Hypothalamus (tissue), 51 donors: Measurements from ENCODE around the gene GGTLC2.
A peak's percentile ranks its signal among the peaks of the same experiment; 100 is the strongest.

Experiments used
- DNase-seq, 51 donors: peaks; one replicate each; lab custom pipeline; 2025; lab: John Stamatoyannopoulos, UW

GGTLC2 gene

DNA sequence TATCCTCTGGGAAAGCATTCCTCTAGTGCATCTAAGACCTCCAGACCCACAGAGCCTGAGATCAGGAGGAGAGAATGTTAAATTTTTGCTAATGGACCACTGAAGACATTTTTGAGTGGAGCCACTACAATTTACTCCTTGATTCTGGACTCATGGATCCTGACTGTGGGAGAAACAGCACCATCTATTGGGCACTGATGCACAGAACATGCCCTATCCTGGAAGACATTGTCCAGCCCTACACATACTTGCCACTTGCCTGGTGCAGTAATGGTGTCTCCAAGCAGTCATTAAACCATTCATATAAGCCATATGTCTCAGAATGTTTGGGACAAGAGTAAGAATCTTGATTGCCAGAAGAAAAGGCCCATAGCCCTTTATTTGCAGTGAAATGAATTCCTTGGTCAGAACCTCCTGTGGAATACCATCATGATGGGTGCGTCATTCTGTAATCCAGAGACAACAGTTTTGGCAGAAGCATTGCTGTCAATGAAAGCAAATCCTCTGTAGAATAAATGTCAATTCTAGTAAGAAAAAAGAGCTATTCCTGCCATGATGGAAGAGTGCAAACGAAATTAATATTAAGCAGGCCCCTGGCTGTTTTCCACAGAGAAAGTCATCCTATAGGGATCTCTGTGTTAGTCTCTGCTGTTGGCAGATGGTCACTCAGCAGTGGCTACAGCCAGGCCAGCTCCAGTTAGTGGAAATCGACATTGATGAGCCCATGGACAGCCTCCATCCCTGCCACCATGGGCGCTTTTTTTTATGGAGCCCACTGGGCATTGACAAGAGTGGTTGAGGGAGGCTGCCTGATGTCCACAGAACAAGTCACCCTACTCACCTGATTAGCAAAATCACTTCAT lies 43.5 kb downstream of the GGTLC2 start:
- peak in 17 of 51 donors; percentile 4 to 35 (median 21) for DNase-seq

DNA sequence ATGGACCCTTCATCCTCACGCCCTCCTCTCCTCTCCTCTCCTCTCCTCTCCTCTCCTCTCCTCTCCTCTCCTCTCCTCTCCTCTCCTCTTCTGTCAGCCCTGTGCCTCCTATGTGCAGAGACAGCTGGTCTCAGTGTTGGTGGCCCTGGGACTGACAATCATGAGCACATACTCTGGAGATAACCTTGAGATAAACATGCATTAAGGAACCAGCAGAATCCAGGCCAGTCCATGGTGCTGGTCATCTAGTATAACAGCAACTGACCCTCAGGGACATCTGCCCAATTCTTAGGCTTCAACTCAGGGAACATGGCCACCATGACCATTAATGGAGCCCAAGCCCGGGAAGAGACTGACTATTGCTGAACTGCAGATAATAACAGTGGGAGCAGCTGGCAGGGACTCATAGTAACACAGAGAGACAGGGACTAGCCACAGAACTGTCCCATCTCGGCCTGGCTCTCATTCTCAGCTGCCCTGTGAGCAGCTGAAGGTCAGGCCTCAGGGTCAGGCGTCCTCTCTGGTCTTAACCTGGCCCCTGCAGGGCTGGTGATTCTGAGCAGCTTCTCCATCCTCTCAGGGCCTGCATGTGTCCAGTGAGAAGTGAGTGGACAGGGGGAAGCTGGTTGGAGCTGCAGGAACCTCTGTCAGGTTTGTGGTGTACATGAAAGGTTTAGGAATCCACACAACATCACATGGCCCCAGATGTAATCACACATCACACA lies 45.4 kb downstream of the GGTLC2 start:
- no peak for DNase-seq

DNA sequence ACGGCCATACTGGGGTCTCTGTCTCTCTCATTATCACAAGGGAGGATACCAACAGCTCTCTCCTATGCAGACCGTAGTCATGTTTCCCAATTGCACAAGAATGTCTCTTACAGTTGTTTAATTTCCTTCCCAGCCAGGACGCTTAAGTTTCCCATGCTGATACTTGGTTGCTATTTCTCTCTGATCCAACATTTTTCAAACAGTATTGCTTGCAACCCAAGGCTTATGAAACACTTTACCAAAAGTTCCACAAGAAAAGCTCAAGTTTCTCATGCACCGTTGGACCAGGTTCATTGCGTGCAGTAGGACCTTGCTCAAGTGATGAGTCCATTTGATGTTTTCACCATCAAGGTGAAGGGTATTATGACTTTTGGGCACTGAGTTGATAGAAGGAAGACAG lies 46.6 kb downstream of the GGTLC2 start:
- no peak for DNase-seq

DNA sequence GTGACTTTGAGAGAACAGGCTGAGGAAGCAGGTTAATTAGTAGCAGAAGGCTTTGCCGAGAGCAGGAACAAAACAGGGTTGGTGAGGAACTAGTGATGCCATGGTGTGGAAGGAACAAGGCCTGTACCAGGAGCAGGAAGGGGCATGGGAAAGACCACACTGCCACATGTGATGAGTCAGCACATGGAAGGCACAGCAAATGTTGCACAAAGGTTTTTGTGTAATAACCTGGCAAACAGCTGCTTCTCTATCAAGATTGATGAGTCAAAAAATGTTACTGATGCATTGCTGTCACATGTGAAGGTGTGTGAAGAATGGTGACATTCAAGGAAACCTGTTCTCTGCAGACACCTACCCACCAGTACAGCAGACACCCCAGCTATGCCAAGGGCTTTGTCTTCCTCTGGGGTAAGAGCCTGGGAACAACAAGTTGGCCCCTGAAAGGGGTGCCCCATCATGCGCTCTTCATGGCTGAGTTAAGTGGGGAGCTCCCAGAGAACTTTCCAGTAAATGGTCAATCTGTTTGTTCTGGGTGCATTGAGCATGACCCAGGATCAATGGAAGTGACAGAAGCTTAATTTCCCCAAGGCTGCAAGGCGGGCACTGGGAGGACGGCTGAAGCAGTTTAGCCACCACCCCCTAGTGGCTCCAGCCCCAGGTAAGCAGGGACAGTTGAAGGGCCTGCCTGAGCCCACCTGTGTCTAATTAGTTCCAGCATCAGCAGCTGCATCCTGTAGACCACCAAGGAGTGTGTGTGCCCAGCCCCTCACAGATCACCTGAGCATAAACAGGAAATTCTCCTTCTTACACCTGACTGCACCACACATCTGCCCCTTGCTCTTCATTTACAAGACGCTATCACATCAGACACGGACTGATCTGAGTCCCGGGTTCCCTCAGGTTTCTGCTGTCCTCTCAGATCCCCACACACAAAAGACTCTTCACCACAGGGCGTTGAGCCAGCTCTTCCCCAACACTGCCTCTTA lies 47.6 kb downstream of the GGTLC2 start:
- no peak for DNase-seq

DNA sequence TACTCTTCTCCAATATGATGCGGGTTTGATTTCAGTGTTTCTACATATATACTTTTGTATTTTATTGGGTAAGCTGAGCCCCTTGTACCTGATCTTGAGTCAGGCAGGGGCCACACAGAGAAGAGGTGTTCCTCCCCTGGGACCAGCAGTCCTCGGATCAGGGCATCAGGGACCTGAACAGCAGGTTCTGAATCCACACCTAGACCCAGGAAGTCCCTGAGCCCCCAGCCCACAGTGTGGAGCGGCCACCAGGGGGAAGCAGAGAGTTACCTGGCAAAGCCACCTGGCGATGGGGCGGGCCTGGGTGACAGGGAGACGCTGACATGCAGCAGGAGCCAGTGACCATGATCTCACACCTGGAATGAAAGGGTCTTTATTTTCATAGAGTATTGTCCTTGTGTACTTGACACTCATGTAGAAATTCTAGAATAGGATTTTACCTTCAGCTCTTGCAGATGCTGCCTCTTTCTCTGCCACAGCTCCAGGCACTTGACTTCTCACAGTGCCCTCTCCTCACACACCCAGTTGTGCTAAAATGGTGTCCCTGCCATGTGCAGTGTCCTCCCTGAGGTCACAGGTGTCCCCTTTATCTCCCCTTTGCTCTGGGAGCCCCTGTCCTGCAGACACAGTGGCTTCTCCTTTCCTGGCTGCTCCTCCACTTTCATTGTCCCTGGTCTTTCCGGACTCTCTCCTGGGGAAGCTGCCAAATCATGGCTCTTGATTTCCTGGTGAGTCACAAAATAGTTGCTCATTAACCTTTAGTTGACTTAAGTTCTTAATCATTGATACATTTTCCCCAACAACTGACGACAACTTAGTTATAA lies 48.5 kb downstream of the GGTLC2 start:
- no peak for DNase-seq

DNA sequence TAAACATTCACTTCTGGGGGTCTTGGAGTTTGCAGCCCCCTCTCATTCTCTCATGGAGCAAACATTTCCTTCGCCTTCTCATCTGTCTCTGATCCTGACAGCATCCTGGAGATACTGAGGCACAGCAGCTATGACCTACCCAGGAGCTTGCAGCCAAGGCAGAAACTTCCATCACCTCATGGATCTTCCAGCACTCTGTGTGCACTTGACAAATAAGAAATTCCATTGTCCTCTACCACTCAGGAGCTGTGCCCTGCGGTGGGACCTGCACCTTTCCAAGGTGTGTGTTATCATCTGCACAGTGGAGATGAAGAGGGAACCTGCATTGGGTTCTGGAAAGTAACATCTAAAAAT lies 49.1 kb downstream of the GGTLC2 start:
- DNase-seq: no peak

DNA sequence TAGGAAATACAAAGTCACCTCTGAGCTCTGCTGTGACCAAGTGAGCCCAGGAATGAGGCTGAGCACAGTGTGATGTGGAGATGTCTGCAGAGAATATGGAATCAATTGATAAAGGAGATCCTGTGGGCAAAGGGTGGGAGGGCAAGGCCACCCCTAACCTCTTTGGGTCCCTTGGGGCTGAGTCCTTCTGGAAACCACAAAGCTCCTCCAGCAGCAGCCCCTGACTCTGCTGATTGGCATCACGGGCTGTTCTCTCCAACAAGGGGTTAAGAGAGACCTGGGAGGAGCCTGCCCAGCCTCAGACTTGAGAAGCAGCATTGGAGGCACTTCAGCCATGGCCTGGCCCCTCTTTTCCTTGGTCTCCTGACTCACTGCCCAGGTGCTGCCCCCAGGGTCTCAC lies 49.7 kb downstream of the GGTLC2 start:
- no peak for DNase-seq

DNA sequence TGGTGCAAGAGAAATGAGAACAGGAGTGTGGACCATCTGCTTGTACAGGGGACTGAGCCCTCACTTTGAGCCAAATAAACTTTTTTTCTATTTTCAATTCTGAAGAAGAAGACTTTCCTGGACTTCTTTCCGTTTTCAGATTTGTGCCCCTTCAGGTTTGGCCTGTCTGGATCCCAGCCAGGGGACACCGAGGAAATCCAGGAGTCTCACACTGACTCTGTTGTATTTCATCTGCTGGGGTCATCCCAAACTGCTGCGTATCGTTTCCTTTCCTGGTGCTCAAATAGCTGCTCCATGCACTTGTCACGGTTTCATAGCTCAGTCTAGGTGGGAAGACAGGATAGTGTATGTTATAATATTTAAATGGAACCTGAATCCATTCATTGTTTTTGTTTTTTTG lies 51.7 kb downstream of the GGTLC2 start:
- DNase-seq: no peak
